ENCODE measurements around the gene PRR19.
A peak's percentile ranks its signal among the peaks of the same experiment; 100 is the strongest.
"Not testable (repeated sequence)": the region's sequence is repeated elsewhere in the genome, so short reads cannot be mapped to it uniquely, and the experiment has no call there.

The PRR19 gene

GRCh38 chr19:42325308-42325895 is 23.5 kb downstream of the PRR19 start, which contains the start of gene MEGF8:
Gene MEGF8 (plus strand): TSS chr19:42325635. CDS start chr19:42326244, 609 bp downstream.
- peak; percentile 96 to 97 for DNase-seq (ENCODE audit: extremely low read depth in 1 of 2, low read depth in 1 of 2)

- DNase-seq (ENCODE audit: extremely low read depth in 1 of 2, low read depth in 1 of 2), result no peak
Measured at GRCh38 chr19:42325896-42326771, 24.2 kb downstream of the PRR19 start.

- DNase-seq (ENCODE audit: extremely low read depth in 1 of 2, low read depth in 1 of 2), result no peak
Measured at GRCh38 chr19:42326969-42327368, 25.0 kb downstream of the PRR19 start.

DNA sequence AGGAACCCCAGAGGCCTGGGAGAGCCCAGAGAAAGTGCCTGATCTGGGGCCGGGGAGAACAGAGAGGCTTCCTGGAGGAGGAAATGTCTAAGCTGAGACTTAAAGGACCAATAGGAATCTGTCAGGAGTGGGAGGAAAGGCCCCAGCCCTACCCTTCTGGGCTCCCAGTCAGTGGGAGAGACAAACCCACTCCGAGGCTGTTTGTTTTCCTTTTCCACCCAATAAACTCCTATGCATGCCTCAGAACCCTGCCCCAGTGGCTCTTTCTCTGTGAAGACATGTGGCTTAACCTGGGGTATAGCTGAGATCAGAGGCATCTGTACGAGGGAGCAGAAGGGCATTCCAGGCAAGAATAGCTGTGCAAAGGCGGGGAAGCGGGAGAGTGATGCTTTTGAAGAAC is 25.4 kb downstream of the PRR19 start:
- no peak for DNase-seq (ENCODE audit: extremely low read depth in 1 of 2, low read depth in 1 of 2)

DNA sequence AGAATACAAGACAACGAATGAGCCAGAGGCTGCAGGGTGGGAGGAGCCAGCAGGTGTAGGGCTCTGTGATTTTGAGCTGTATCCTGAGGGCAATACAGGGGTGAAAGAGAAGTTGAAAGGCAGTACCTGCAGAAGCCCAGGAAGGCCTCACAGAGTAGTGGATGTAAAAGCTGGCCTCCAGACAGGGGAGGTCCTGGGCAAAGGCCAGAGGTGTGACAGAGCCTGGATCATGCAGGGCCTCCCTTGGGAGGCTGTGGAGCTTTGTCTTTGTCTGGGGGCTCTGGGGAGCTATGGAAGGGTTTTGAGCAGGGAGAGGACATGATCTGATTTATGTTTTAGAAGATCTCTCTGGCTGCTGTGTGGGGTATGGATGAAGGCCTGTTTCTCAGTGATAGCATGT is 26.2 kb downstream of the PRR19 start:
- no peak for DNase-seq (ENCODE audit: extremely low read depth in 1 of 2, low read depth in 1 of 2)

- DNase-seq (ENCODE audit: extremely low read depth in 1 of 2, low read depth in 1 of 2), result no peak
Measured at GRCh38 chr19:42328854-42329253, 26.9 kb downstream of the PRR19 start.

DNA sequence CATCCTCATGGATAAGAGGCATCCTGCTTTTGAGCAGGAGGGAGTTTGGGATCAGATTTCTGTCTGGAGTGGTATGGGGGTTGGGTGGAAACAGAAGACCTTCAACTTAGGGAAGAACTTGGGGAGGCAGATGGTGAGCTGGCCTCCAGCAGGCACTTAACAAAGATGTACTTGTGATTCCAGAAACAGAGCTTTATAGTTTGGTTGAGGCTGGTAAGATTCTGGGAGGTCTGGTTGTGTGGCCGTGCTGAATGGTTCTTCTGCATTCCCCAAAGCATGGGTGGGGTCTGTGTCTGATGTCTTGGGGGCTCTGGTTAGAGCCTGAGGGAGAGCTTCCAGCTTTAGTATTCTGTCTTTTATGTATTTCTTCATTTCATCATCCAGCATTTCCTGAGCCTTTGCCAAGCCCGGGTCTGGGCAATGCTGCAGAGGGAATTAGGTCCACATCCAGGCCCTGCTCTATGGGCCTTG is 28.3 kb downstream of the PRR19 start:
- no peak for DNase-seq (ENCODE audit: extremely low read depth in 1 of 2, low read depth in 1 of 2)

- not testable (repeated sequence) for DNase-seq (ENCODE audit: extremely low read depth in 1 of 2, low read depth in 1 of 2)
Measured at GRCh38 chr19:42331333-42331732, 29.4 kb downstream of the PRR19 start.

DNA sequence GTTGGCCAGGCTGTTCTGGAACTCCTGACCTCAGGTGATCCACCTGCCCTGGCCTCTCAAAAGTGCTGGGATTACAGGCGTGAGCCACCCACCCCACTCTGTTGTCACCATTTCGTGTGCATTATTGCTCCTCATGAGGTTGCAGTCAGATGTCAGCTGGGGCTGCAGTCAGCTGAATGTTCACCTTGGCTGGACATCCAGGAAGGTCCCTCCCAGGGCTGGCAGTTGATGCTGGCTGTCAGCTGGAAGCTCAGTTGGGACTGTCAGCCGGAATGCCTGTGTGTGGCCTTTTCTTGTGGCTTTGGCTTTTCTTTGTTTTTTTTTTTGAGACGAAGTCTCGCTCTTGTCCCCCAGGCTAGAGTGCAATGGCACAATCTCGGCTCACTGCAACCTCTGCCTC is 30.1 kb downstream of the PRR19 start:
- DNase-seq (ENCODE audit: extremely low read depth in 1 of 2, low read depth in 1 of 2), result no peak

DNA sequence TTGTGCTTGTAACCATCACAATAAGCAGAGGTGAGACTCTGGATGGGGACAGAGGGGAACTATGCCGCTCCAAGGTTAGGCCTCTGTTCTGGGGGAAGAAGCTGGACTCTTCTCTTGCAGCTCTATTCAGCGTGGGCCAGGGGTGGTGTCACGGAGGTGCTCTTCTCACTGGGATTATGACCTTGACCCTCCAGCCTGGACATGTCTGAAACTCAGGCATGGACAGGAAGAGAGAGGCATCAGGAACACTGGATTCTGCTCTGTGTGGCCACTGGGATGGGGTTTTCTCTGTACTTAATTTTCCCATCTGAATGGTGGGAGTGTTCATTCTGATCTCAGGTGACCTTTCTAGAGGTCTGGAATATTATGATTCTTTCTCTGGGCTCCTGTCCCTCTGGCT is 31.1 kb downstream of the PRR19 start:
- no peak for DNase-seq (ENCODE audit: extremely low read depth in 1 of 2, low read depth in 1 of 2)

DNA sequence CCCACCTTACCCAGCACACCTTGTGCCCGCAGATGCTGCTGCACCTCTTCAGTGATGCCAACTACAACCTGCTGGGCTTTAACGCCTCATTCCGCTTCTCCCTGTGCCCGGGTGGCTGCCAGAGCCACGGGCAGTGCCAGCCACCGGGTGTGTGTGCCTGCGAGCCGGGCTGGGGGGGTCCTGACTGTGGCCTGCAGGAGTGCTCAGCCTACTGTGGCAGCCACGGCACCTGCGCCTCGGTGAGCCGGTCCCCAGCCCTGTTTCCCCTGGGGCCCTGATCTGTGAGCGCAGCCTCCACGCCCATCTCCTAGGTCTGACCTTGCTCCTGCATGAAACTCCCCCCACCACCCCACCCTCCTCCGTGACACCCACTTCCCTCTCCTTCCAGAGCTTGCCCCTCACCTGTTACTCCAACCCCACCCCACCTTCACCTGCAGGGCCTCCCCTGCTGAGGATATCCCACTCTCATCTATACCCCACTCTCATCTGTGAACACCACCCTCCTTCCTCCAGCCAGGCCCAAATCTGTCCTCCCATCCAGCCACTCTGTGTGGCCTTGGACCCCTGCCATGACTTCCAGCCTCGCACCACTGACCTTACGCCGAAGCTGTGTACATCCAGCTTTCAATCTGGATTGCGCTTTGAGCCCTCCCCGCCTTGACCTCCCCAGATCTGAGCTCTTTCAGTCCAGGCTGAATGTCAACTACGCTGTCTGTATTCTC is 32.2 kb downstream of the PRR19 start:
- no peak for DNase-seq (ENCODE audit: extremely low read depth in 1 of 2, low read depth in 1 of 2)

GRCh38 chr19:42334697-42335373 is 32.9 kb downstream of the PRR19 start:
- DNase-seq (ENCODE audit: extremely low read depth in 1 of 2, low read depth in 1 of 2), result no peak

- no peak for DNase-seq (ENCODE audit: extremely low read depth in 1 of 2, low read depth in 1 of 2)
Measured at GRCh38 chr19:42335374-42335936, 33.5 kb downstream of the PRR19 start.

GRCh38 chr19:42335971-42336370 is 34.0 kb downstream of the PRR19 start:
- no peak for DNase-seq (ENCODE audit: extremely low read depth in 1 of 2, low read depth in 1 of 2)

DNA sequence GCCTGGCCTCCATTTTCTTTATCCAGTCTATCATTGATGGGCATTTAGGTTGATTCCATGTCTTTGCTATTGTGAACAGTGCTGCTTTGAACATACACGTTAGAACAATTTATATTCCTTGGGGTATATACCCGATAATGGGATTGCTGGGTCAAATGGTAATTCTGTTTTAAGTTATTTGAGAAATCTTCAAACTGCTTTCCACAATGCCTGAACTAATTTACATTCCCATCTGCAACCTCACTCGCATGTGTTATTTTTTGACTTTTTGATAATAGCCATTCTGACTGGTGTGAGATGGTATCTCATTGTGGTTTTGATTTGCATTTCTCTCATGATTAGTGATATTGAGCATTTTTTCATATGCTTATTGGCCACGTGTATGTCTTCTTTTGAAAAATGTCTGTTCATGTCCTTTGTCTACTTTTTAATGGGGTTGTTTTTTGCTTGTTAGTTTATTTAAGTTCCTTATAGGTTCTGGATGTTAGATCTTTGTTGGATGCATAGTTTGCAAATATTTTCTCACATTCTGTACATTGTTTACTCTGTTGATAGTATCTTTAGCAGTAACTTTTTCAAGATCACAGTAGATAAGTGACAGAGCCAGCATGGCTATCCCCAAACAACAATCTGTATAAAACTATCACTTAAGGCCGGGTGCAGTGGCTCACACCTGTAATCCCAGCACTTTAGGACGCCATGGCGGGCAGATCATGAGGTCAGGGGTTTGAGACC is 37.4 kb downstream of the PRR19 start:
- DNase-seq (ENCODE audit: extremely low read depth in 1 of 2, low read depth in 1 of 2), result not testable (repeated sequence)

GRCh38 chr19:42339922-42340321 is 38.0 kb downstream of the PRR19 start:
- DNase-seq (ENCODE audit: extremely low read depth in 1 of 2, low read depth in 1 of 2), result not testable (repeated sequence)

- DNase-seq (ENCODE audit: extremely low read depth in 1 of 2, low read depth in 1 of 2), result no peak
Measured at GRCh38 chr19:42343344-42344110, 41.6 kb downstream of the PRR19 start.

- DNase-seq (ENCODE audit: extremely low read depth in 1 of 2, low read depth in 1 of 2), result no peak
Measured at GRCh38 chr19:42344336-42344893, 42.5 kb downstream of the PRR19 start.
